Liver (tissue), 3 donors: ENCODE measurements around the gene SRGAP3.

Experiments used
- GABPA ChIP-seq, 2 donors: IDR thresholded peaks in 1 of 2; conservative IDR thresholded peaks in 1 of 2; 2 replicates each; pipeline ENCODE4 v1.6.1; 2016; ENCODE audit warnings: antibody characterized with exemption in 2 of 2, mild to moderate bottlenecking in 1 of 2, moderate library complexity in 1 of 2
- HNF4G ChIP-seq: IDR thresholded peaks from 2 replicates; pipeline ENCODE4 v1.6.1; 2016; ENCODE audit warnings: antibody characterized with exemption
- RAD21 ChIP-seq, 2 donors: IDR thresholded peaks; 2 replicates each; pipeline ENCODE4 v1.6.1; 2016; ENCODE audit warnings: antibody characterized with exemption in 2 of 2, mild to moderate bottlenecking in 2 of 2
- SP1 ChIP-seq: IDR thresholded peaks from 2 replicates; pipeline ENCODE4 v1.6.1; 2018; ENCODE audit warnings: antibody characterized with exemption, mild to moderate bottlenecking
- TAF1 ChIP-seq: conservative IDR thresholded peaks from 2 replicates; pipeline ENCODE4 v1.6.1; 2016; ENCODE audit warnings: antibody characterized with exemption, mild to moderate bottlenecking
- TF ChIP-seq, protein P1 (sequence below): fragments of 150-350 bp; IDR thresholded peaks from 2 replicates; pipeline ENCODE4 v1.5.1; 2017; ENCODE audit warnings: improper control_type of control experiment, low read depth, low read length; ENCODE audit not compliant: missing input control
- TF ChIP-seq, protein P2 (sequence below): IDR thresholded peaks from 2 replicates; pipeline ENCODE4 v1.6.1; 2016; ENCODE audit warnings: antibody characterized with exemption
- TF ChIP-seq, protein P3 (sequence below): IDR thresholded peaks from 2 replicates; pipeline ENCODE4 v1.6.1; 2016; ENCODE audit warnings: antibody characterized with exemption
- TF ChIP-seq, protein P4 (sequence below): IDR thresholded peaks from 2 replicates; pipeline ENCODE4 v1.6.1; 2016; ENCODE audit warnings: antibody characterized with exemption
- donor health status: healthy.
- donor health status: healthy.

DNA sequence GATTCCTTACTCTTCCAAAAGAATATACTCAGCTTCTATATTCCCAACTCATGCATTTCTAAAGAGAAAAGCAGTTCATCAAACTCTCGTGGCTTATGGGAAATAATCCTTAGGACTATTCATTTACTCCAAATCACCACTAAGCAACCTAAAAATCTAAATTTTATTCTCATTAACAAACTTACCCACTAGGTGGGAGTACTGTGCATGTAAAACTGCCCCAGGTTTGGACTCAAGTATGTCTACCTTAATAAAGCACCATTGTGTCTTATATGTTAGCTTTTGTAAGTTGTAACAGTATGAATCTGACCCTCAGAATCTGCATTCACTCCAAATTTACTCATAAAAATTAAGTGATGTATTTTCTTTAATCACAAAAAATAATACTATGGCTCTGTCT lies 311.4 kb downstream of the SRGAP3 start:
- no peak for TF ChIP-seq SP1
- TF ChIP-seq, protein P1, sequence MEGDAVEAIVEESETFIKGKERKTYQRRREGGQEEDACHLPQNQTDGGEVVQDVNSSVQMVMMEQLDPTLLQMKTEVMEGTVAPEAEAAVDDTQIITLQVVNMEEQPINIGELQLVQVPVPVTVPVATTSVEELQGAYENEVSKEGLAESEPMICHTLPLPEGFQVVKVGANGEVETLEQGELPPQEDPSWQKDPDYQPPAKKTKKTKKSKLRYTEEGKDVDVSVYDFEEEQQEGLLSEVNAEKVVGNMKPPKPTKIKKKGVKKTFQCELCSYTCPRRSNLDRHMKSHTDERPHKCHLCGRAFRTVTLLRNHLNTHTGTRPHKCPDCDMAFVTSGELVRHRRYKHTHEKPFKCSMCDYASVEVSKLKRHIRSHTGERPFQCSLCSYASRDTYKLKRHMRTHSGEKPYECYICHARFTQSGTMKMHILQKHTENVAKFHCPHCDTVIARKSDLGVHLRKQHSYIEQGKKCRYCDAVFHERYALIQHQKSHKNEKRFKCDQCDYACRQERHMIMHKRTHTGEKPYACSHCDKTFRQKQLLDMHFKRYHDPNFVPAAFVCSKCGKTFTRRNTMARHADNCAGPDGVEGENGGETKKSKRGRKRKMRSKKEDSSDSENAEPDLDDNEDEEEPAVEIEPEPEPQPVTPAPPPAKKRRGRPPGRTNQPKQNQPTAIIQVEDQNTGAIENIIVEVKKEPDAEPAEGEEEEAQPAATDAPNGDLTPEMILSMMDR: peak; percentile 17
- TF ChIP-seq, protein P2, sequence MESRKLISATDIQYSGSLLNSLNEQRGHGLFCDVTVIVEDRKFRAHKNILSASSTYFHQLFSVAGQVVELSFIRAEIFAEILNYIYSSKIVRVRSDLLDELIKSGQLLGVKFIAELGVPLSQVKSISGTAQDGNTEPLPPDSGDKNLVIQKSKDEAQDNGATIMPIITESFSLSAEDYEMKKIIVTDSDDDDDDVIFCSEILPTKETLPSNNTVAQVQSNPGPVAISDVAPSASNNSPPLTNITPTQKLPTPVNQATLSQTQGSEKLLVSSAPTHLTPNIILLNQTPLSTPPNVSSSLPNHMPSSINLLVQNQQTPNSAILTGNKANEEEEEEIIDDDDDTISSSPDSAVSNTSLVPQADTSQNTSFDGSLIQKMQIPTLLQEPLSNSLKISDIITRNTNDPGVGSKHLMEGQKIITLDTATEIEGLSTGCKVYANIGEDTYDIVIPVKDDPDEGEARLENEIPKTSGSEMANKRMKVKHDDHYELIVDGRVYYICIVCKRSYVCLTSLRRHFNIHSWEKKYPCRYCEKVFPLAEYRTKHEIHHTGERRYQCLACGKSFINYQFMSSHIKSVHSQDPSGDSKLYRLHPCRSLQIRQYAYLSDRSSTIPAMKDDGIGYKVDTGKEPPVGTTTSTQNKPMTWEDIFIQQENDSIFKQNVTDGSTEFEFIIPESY: no peak
- TF ChIP-seq HNF4G: no peak
- TF ChIP-seq, protein P3, sequence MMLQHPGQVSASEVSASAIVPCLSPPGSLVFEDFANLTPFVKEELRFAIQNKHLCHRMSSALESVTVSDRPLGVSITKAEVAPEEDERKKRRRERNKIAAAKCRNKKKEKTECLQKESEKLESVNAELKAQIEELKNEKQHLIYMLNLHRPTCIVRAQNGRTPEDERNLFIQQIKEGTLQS: no peak
- TF ChIP-seq RAD21 (IDR thresholded peaks at IDR 0.05): peak; percentile 51 to 63
- no peak for TF ChIP-seq GABPA (IDR thresholded peaks at IDR 0.05 in 1 of 2, conservative IDR thresholded peaks at IDR 0.05 in 1 of 2)
- TF ChIP-seq, protein P4, sequence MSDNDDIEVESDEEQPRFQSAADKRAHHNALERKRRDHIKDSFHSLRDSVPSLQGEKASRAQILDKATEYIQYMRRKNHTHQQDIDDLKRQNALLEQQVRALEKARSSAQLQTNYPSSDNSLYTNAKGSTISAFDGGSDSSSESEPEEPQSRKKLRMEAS: no peak
- TF ChIP-seq TAF1: no peak
